Measurements from ENCODE around the gene EPS15. TPM values are rescaled to one million over a fixed set of nuclear protein-coding genes. Genes with fewer than 3 reads are reported as not detected.

EPS15 gene
- total RNA-seq, 4 donors from 2014 or later = 94.8 to 133 (median 125) TPM

DNA sequence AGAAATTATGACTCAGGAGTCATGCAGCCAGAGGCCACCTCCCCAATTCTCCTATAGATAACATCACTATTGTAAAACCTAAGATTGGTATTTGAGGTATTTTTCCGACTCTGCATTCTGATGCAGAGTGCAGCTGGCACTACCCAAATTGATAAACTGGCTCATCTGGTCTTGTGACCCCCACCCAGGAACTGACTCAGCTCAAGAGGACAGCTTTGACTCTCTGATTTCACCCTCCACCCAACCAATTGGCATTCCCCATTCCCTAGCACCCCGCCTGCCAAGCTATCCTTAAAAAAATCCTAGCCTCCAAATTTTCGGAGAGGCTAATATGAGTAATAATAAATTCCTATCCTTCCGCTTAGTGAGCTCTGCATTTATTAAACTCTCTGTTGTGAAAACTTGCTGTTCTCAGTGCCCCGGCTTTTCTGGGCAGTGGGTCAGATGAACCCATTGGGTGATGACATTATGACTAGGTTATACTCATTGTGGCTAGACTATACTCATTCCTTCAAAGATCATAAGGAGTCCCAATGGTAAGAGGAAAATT, 39.4 kb upstream of the EPS15 start:
- 47 to 57% methylated on average over 5 of the region's 5 CpGs for WGBS, 2 donors
- DNase-seq (ENCODE audit: low spot score in 2 of 2) = no peak
- TF ChIP-seq EP300 (IDR thresholded peaks at IDR 0.05) (no peak), POLR2A (IDR thresholded peaks at IDR 0.05) (no peak)
- TF ChIP-seq, protein P1, sequence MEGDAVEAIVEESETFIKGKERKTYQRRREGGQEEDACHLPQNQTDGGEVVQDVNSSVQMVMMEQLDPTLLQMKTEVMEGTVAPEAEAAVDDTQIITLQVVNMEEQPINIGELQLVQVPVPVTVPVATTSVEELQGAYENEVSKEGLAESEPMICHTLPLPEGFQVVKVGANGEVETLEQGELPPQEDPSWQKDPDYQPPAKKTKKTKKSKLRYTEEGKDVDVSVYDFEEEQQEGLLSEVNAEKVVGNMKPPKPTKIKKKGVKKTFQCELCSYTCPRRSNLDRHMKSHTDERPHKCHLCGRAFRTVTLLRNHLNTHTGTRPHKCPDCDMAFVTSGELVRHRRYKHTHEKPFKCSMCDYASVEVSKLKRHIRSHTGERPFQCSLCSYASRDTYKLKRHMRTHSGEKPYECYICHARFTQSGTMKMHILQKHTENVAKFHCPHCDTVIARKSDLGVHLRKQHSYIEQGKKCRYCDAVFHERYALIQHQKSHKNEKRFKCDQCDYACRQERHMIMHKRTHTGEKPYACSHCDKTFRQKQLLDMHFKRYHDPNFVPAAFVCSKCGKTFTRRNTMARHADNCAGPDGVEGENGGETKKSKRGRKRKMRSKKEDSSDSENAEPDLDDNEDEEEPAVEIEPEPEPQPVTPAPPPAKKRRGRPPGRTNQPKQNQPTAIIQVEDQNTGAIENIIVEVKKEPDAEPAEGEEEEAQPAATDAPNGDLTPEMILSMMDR (IDR thresholded peaks at IDR 0.05) = no peak

DNA sequence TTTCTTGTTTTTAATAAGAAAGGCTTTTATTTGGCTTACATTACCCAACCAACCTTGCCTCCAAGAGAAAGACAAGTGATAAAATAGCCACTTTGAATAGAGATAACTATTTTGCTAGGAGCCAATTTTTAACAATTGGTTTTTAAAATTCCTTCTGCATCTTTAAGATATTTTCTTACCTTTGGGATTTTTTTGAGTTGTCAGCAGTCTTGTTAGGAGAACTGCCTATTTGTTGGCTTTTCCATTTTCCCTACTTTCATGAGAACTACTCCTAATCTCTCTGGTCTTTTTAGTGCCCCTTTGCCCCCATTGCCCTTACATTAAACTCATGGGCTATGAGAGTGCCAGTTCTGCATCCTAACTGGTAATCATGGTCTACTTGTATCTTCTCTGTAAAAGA, 38.1 kb upstream of the EPS15 start:
- TF ChIP-seq, protein P1 (IDR thresholded peaks at IDR 0.05) = no peak
- no peak for TF ChIP-seq EP300 (IDR thresholded peaks at IDR 0.05)
- no peak for TF ChIP-seq POLR2A (IDR thresholded peaks at IDR 0.05)
- no peaks in the 10 kb centered on the region for H3K9me3 ChIP-seq
- H3K27ac ChIP-seq = no peak overlapping the region
- H3K4me3 ChIP-seq = no peak overlapping the region
- H3K4me1 ChIP-seq = no peaks in the 10 kb centered on the region
- H3K27me3 ChIP-seq = no peaks in the 10 kb centered on the region
- no peaks in the 10 kb centered on the region for H3K36me3 ChIP-seq
- no peak for DNase-seq (ENCODE audit: low spot score in 2 of 2)

More for the DNA sequence above, 39.4 kb upstream of the EPS15 start:
- Histone ChIP-seq H3K27me3 (no peaks in the 10 kb centered on the region), H3K9me3 (no peaks in the 10 kb centered on the region), H3K27ac (peak overlapping the region in 1 of 4 donors; percentile 17), H3K4me1 (no peaks in the 10 kb centered on the region), H3K36me3 (no peaks in the 10 kb centered on the region), H3K4me3 (no peak overlapping the region)

DNA sequence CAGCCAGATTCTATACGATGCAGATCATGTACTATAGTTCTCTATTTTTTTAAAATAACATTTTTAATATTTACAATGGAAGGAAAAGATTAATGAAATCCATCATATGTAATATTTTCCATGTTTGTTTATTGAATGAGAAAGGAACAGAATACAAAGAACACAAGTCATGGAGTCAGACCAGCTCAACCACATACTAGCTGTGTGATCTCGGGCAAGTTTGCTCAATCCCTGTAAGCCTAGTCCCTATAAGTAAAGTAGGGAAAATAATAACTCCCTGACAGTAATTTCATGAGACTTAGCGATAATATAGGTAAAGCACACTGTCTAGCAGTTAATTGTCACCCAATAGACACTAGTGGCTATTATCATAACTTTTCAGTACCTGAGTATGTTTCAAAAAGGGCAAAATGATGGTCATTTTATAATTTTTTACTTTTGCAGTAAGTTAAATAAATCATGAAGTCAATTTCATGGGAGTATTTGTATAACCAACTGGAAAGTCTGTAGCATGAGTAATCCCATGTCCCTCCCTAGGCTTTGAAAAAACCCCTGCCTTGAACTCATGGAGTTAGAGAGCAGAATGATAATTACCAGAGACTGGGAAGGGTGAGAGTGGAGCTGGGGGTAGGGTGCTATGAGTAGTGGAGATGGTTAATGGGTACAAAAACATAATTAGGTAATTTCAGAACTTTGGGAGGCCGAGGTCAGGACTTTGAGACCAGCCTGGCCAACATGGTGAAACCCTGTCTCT, 37.0 kb upstream of the EPS15 start:
- 94 to 97% methylated on average over 4 of the region's 4 CpGs for WGBS, 2 donors
- TF ChIP-seq POLR2A (IDR thresholded peaks at IDR 0.05) = no peak
- no peak for TF ChIP-seq EP300 (IDR thresholded peaks at IDR 0.05)
- TF ChIP-seq, protein P1 (IDR thresholded peaks at IDR 0.05) = no peak
- no peak overlapping the region for H3K4me3 ChIP-seq
- DNase-seq (ENCODE audit: low spot score in 2 of 2) = no peak
- no peak overlapping the region for H3K27ac ChIP-seq
- no peaks in the 10 kb centered on the region for H3K36me3 ChIP-seq
- H3K4me1 ChIP-seq = no peaks in the 10 kb centered on the region
- no peaks in the 10 kb centered on the region for H3K27me3 ChIP-seq
- H3K9me3 ChIP-seq = no peaks in the 10 kb centered on the region

DNA sequence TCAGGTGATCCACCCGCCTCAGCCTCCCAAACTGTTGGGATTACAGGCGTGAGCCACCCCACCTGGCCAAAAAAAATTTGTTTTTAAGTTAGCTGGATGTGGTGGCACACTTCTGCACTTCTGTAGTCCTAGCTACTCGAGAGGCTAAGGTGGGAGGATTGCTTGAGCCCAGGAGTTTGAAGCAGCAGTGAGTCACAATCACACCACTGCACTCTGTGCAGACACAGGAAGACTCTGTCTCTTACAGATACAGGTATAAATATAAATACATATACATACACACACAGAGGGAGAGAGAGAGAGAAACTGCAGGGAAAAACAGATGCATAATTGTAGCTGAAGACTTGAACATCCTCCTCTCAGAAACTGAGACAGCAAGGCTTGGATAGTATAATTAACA, 34.8 kb upstream of the EPS15 start:
- DNase-seq (ENCODE audit: low spot score in 2 of 2) = no peak
- H3K36me3 ChIP-seq = no peaks in the 10 kb centered on the region
- H3K27ac ChIP-seq = no peak overlapping the region
- no peak overlapping the region for H3K4me3 ChIP-seq
- no peaks in the 10 kb centered on the region for H3K9me3 ChIP-seq
- WGBS, 2 donors = 84 to 94% methylated on average over 3 of the region's 3 CpGs
- no peaks in the 10 kb centered on the region for H3K27me3 ChIP-seq
- TF ChIP-seq POLR2A (IDR thresholded peaks at IDR 0.05) = no peak
- TF ChIP-seq EP300 (IDR thresholded peaks at IDR 0.05) = no peak
- TF ChIP-seq, protein P1 (IDR thresholded peaks at IDR 0.05) = no peak
- H3K4me1 ChIP-seq = peaks cover 0 to 2% (median under 1%) of the 10 kb centered on the region in 4 donors

All from tibial nerve (tissue), 4 donors.